Measurements from ENCODE around the gene DUSP1. TPM values are rescaled to one million over a fixed set of nuclear protein-coding genes. Genes with fewer than 3 reads are reported as not detected.

DUSP1 gene, protein sequence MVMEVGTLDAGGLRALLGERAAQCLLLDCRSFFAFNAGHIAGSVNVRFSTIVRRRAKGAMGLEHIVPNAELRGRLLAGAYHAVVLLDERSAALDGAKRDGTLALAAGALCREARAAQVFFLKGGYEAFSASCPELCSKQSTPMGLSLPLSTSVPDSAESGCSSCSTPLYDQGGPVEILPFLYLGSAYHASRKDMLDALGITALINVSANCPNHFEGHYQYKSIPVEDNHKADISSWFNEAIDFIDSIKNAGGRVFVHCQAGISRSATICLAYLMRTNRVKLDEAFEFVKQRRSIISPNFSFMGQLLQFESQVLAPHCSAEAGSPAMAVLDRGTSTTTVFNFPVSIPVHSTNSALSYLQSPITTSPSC
- 331 and 365 TPM in 2 replicates for total RNA-seq

DNA sequence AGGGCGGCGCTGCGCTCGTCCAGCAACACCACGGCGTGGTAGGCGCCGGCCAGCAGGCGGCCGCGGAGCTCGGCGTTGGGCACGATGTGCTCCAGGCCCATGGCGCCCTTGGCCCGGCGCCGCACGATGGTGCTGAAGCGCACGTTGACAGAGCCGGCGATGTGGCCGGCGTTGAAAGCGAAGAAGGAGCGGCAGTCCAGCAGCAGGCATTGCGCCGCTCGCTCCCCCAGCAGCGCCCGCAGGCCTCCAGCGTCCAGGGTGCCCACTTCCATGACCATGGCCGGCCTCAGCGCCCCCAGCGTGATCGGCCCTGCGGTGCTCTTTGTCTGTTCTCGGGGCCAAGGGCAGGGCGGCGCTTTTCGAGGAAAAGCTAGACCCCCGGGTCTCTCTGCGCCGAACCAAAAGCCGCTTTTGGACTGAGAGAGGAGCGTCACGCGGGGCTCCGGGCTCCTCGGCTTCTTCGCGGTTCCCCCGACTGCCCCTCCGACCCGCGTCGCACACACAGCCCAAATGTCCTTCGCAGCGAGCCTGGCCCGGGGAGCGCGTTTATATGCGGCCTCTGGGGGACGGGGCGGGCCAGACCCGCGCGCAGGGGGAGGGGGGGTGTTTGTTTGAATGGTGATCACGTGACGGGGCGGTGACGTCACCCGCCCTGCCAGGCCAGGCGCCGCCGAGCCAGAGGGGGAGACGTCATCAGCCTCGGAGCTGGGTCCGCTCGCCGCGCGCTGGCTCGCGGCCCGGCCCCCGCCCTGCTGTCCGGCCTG is at the start of gene DUSP1:
DUSP1 (minus strand) TSS at position 521 of the 764 bp plus-strand sequence; CDS start at position 278, 243 bp downstream.

Other genes with a start within 250 kb of the DUSP1 start
- 3.8 and 5.3 TPM in 2 replicates for gene NEURL1B, start 129.9 kb downstream of the DUSP1 start, total RNA-seq
- 105 and 127 TPM in 2 replicates for gene ERGIC1, start 63.1 kb upstream of the DUSP1 start, total RNA-seq
- 67.3 and 98.3 TPM in 2 replicates for gene RPL26L1, start 188.2 kb upstream of the DUSP1 start, total RNA-seq
- 206 and 234 TPM in 2 replicates for gene ATP6V0E1, start 212.6 kb upstream of the DUSP1 start, total RNA-seq